HG03378 (cell line): ENCODE data around the gene ZNF805.
"Not testable (repeated sequence)": the region's sequence is repeated elsewhere in the genome, so short reads cannot be mapped to it uniquely, and the experiment has no call there.

Experiments
- ATAC-seq: cut with Tn5 transposase; IDR thresholded peaks from one replicate; pipeline ENCODE4 v1.9.1; 2021; ENCODE audit warnings: mild to moderate bottlenecking, moderate library complexity; ENCODE audit not compliant: unreplicated experiment

Gene ZNF805

GRCh38 chr19:57267291-57267690 lies 26.9 kb downstream of the ZNF805 start:
- no peak for ATAC-seq

GRCh38 chr19:57269515-57270250 lies 29.3 kb downstream of the ZNF805 start:
- ATAC-seq = no peak

- no peak for ATAC-seq
Observed at GRCh38 chr19:57271280-57271679, 30.8 kb downstream of the ZNF805 start.

- no peak for ATAC-seq
Observed at GRCh38 chr19:57273014-57273413, 32.6 kb downstream of the ZNF805 start.

- ATAC-seq = no peak
Observed at GRCh38 chr19:57276430-57276829, 36.0 kb downstream of the ZNF805 start.

DNA sequence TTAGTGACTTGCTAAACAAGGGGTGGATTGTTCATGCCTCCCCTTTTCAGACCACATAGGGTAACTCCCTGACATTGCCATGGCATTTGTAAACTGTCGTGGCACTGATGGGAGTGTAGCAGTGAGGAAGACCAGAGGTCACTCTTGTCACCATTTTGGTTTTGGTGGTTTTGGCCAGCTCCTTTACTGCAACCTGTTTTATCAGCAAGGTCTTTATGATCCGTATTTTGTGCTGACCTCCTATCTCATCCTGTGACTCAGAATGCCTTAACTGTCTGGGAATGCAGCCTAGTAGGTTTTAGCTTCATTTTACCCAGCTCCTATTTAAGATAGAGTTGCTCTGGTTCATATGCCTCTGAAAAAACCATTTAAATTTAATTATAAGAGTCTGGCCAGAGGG lies 38.0 kb downstream of the ZNF805 start:
- not testable (repeated sequence) for ATAC-seq

DNA sequence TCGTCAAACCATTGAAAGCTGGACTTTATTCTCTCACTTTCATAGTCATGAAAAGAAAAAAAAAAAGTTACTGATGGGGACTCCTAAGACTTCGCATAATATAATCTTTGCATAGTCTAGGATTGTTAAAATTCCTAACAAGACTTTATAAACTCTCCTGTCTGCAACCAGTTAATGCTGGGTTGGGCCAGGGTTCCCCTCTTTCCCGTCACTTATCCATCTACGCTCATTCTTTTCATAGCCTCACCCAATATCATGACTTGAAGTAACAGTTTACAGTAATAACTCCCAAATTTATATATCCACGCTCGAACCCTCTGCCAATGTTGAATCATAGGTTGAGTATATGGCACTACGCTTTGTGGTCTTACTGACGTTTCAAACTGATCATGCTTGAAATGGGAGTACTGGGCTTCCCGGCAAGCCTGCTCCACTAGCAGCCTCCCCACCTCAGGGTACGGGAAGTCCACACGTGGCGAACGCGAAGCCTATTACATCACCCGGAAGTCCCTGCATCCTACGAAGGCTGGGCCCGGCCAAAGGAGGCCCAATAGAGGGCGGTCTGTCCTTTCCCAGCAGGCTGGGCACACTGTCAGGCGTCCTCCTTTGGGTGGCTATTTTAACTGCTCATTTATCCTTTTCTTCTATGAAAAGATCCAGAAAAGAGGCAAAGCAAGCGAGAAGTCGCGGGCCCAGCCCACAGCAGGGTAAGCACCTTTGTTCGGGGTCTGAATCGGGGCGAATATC lies 39.2 kb downstream of the ZNF805 start:
- ATAC-seq = peak; percentile 66

DNA sequence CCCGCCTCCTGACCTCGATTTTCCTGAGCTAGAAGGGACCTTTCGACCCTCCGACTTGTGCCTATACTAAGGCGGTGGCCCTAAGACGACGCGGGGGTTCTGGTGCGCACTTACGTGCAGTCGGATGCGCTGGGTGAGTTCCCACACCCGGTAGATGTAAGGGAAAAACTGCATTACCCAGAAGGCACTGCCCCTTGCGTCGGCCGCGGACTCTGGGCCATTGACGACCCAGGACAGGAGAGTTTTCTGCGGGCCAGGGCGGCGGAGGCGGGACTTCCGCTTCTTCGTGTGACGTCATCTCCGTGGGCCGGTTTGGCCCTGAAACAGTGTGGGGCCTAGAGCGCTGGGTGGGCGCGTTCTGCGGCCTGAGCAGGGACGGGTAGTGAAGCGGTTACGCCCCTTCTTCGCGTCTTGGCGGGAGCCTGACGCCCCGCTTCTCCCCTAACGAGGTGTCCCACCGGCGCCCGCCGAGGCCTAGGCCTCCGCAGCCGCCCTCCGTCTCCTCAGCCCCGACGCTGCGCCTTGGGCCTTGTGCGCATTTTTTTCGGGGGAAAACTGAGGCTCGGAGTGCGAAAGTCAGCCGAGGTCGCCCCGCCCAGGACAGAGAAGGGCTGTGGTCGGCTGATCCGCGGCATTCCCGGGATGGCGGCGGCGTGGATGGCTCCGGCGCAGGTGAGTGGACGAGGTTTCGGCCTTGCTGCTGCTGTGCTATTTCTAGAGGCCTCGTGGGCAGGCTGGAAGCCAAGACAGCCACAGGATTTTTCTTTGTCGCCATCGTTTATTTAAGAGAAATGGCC lies 39.9 kb downstream of the ZNF805 start, which contains the start of gene ZNF460:
Gene ZNF460, plus strand, starts transcription at position 321 of the 797 bp plus-strand sequence. Its CDS starts 322 bp downstream, at position 643.
- peak; percentile 60 for ATAC-seq

DNA sequence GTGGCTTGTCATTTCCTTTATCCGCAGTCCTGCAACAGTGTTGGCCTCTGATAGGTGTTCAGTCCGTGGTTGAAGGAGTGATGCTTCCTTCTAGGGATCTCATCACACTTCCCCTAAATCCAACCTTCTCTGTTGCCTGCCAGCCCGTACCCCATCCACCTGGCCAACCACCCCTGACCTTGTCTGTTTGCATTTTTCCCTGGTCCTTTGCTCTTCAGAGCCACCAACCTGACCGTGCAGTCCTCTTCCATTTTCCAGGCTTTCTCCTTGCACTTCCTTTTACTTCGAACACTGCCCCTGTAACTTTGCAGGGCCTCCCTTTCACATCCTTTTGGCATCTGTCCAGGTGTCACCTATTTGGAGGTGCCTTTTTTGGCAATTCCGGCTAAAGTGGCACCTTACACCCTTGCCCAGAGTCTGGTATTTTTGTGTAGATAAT lies 40.5 kb downstream of the ZNF805 start:
- ATAC-seq = no peak

DNA sequence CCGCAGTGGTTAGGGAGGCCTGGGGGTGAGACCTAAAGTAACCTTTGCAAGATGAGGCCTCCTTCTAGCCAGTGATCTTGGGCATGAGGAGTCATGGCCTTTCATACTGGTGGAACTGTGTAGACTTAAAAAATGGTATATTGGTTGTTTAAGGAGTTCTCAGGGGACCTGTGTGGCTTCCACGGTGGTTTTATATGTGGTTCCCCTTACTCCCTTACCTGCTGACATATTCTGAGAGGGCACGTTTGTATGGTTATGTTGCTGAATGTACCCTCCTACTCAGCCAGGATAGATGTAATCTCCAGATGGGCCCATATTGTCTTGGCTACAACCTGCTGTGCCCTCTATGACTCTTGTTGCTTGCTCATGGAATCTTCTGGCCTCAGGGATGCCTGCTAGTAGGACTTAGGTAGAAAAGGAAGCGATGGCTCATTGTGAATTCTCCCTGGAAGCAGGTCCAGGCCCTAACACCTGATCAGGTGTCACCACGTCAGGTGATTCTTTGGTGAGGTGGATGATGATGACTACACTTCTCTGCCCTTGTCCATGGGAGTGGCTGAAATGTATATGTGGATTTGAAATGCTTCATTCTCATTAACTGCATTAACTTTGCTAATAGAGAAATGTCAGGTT lies 41.7 kb downstream of the ZNF805 start:
- no peak for ATAC-seq

DNA sequence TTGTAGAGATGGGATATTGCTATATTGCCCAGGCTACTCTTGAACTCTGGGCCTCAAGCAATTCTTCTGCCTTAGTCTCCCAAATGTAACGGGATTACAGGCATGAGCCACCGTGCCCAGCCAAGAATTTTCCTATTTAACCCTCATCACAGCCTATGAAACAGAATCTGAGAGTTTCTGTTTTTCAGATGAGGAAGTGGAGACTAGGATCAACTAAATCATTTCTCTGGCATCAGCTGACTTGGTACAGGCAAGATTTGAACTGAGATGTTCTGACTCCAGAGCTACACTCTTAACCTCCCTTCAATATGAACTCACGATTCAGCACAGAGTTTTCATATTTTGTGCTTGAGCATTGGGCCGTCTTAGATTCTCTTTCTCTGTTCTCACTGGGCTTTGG lies 47.9 kb downstream of the ZNF805 start:
- ATAC-seq = no peak

DNA sequence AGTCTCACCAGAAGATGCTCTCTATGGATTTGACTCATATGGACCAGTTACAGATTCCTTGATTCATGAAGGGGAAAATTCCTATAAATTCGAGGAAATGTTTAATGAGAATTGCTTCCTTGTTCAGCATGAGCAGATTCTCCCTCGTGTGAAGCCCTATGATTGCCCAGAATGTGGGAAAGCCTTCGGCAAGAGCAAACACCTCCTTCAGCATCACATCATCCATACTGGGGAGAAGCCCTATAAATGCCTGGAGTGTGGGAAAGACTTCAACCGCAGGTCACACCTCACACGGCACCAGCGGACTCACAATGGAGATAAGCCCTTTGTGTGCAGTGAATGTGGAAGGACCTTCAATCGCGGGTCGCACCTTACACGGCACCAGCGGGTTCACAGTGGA lies 50.5 kb downstream of the ZNF805 start:
- ATAC-seq = no peak

- ATAC-seq = no peak
Observed at GRCh38 chr19:57292547-57292946, 52.1 kb downstream of the ZNF805 start.

DNA sequence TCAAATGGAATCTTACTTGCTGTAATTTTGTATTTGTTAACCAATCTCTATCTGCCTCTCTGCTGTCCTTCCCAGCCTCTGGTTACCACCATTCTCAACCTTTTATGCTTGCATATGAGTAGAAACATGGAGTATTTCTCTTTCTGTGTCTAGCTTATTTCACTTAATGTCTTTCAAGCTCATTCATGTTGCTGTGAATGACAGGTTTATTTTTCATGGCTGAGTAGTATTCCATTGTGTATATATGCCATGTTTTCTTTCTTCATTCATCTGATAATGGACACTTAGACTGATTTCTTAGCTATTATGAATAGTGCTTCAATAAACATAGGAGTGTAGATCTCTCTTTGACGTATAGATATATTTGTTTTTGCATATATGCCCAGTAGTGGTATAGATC lies 53.3 kb downstream of the ZNF805 start:
- ATAC-seq = no peak

- ATAC-seq = no peak
Observed at GRCh38 chr19:57302020-57302465, 61.6 kb downstream of the ZNF805 start.

GRCh38 chr19:57302727-57303401 lies 62.4 kb downstream of the ZNF805 start:
- ATAC-seq = no peak
